H9 (cell line): ENCODE measurements around the gene ZNF283. TPM values are rescaled to one million over a fixed set of nuclear protein-coding genes. Genes with fewer than 3 reads are reported as not detected.
A peak's percentile ranks its signal among the peaks of the same experiment; 100 is the strongest.

Experiments used
- DNase-seq: peaks from one replicate; pipeline ENCODE4 v3.0.0-alpha.2; 2017
- H2AFZ ChIP-seq: one replicate; pipeline ENCODE4 v1.6.1; 2013; ENCODE audit warnings: mild to moderate bottlenecking, low read length, control low read depth, moderate library complexity
- H2AK5ac ChIP-seq: 2 replicates; pipeline ENCODE4 v1.6.1; 2013; ENCODE audit warnings: low read length, control low read depth, mixed read lengths; ENCODE audit not compliant: insufficient read length
- H2BK120ac ChIP-seq: one replicate; pipeline ENCODE4 v1.6.1; 2013; ENCODE audit warnings: low read depth, mild to moderate bottlenecking, low read length, control low read depth, inconsistent platforms; ENCODE audit not compliant: poor library complexity, severe bottlenecking
- H2BK12ac ChIP-seq: 2 replicates; pipeline ENCODE4 v1.6.1; 2013; ENCODE audit warnings: low read length, control low read depth, mixed read lengths, low read depth; ENCODE audit not compliant: insufficient read length
- H2BK15ac ChIP-seq: 2 replicates; pipeline ENCODE4 v1.6.1; 2013; ENCODE audit warnings: low read depth, low read length, control low read depth
- H2BK20ac ChIP-seq: one replicate; pipeline ENCODE4 v1.6.1; 2013; ENCODE audit warnings: low read depth, mild to moderate bottlenecking, low read length, control low read depth, inconsistent platforms; ENCODE audit not compliant: poor library complexity, severe bottlenecking
- H2BK5ac ChIP-seq: 2 replicates; pipeline ENCODE4 v1.6.1; 2013; ENCODE audit warnings: low read length, control low read depth, mixed read lengths; ENCODE audit not compliant: insufficient read length
- H3K14ac ChIP-seq: 2 replicates; pipeline ENCODE4 v1.6.1; 2013; ENCODE audit warnings: low read length, control low read depth; ENCODE audit not compliant: insufficient read depth
- H3K18ac ChIP-seq: 2 replicates; pipeline ENCODE4 v1.6.1; 2013; ENCODE audit warnings: low read depth, mild to moderate bottlenecking, mixed read lengths, low read length, control low read depth; ENCODE audit not compliant: insufficient read length
- H3K23ac ChIP-seq: 2 replicates; pipeline ENCODE4 v1.6.1; 2013; ENCODE audit warnings: low read length, control low read depth, mixed read lengths, low read depth; ENCODE audit not compliant: insufficient read length
- H3K23me2 ChIP-seq: 2 replicates; pipeline ENCODE4 v1.6.1; 2013; ENCODE audit warnings: low read depth, mild to moderate bottlenecking, mixed read lengths, low read length, control low read depth; ENCODE audit not compliant: insufficient read length, poor library complexity, severe bottlenecking
- H3K27ac ChIP-seq: 2 replicates; pipeline ENCODE4 v1.5.1; 2013; ENCODE audit warnings: low read length, control low read depth, mixed read lengths, low read depth; ENCODE audit not compliant: insufficient read length
- H3K27me3 ChIP-seq: 2 replicates; pipeline ENCODE4 v1.6.1; 2013; ENCODE audit warnings: low read length, control low read depth, inconsistent platforms; ENCODE audit not compliant: insufficient read depth
- H3K4ac ChIP-seq: 2 replicates; pipeline ENCODE4 v1.6.1; 2013; ENCODE audit warnings: low read depth, mild to moderate bottlenecking, control low read depth, inconsistent platforms, low read length, moderate library complexity
- H3K4me1 ChIP-seq: 2 replicates; pipeline ENCODE4 v1.6.1; 2013; ENCODE audit warnings: low read length, control low read depth, inconsistent platforms; ENCODE audit not compliant: insufficient read depth
- H3K4me2 ChIP-seq: 2 replicates; pipeline ENCODE4 v1.6.1; 2013; ENCODE audit warnings: low read length, control low read depth, mixed read lengths; ENCODE audit not compliant: insufficient read length, insufficient read depth
- H3K56ac ChIP-seq: 2 replicates; pipeline ENCODE4 v1.6.1; 2013; ENCODE audit warnings: low read depth, mild to moderate bottlenecking, mixed read lengths, low read length, control low read depth; ENCODE audit not compliant: insufficient read length
- H3K79me1 ChIP-seq: 2 replicates; pipeline ENCODE4 v1.6.1; 2013; ENCODE audit warnings: low read depth, mild to moderate bottlenecking, moderate library complexity, low read length, control low read depth, inconsistent platforms; ENCODE audit not compliant: insufficient read depth, poor library complexity, severe bottlenecking
- H3K79me2 ChIP-seq: 2 replicates; pipeline ENCODE4 v1.6.1; 2013; ENCODE audit warnings: low read length, control low read depth, inconsistent platforms; ENCODE audit not compliant: insufficient read depth
- H3K9ac ChIP-seq: 2 replicates; pipeline ENCODE4 v1.6.1; 2013; ENCODE audit warnings: low read length, control low read depth, mixed read lengths; ENCODE audit not compliant: insufficient read length; ENCODE audit errors: extremely low read depth
- H3K9me3 ChIP-seq: one replicate; pipeline ENCODE4 v1.6.1; 2013; ENCODE audit warnings: low read depth, low read length, inconsistent platforms; ENCODE audit not compliant: control insufficient read depth
- H3T11ph ChIP-seq: one replicate; pipeline ENCODE4 v1.6.1; 2013; ENCODE audit warnings: mild to moderate bottlenecking, low read length, control low read depth, inconsistent platforms
- H4K20me1 ChIP-seq: one replicate; pipeline ENCODE4 v1.6.1; 2013; ENCODE audit not compliant: control insufficient read depth, insufficient read length, insufficient read depth
- H4K5ac ChIP-seq: 2 replicates; pipeline ENCODE4 v1.6.1; 2013; ENCODE audit warnings: low read depth, mild to moderate bottlenecking, mixed read lengths, low read length, control low read depth; ENCODE audit not compliant: insufficient read length
- H4K8ac ChIP-seq: replicated peaks from 2 replicates; pipeline ENCODE4 v1.6.1; 2013; ENCODE audit warnings: low read length, control low read depth, mixed read lengths, low read depth; ENCODE audit not compliant: insufficient read length
- H4K91ac ChIP-seq: 2 replicates; pipeline ENCODE4 v1.6.1; 2013; ENCODE audit warnings: low read depth, mild to moderate bottlenecking, moderate library complexity, mixed read lengths, low read length, control low read depth; ENCODE audit not compliant: insufficient read length
- H3K27ac Mint-ChIP-seq, 3 experiments: 2 replicates in 2 of 3; 3 replicates in 1 of 3; pipeline ENCODE4 v1.8.0; 2020 to 2021; ENCODE audit warnings: mixed read lengths in 3 of 3, mild to moderate bottlenecking in 1 of 3, moderate library complexity in 1 of 3
- H3K27me3 Mint-ChIP-seq: 2 replicates; pipeline ENCODE4 v1.8.0; 2021; ENCODE audit warnings: low read depth, mild to moderate bottlenecking, moderate library complexity, mixed read lengths
- H3K36me3 Mint-ChIP-seq, 3 experiments: 2 replicates in 2 of 3; 3 replicates in 1 of 3; pipeline ENCODE4 v1.8.0; 2020 to 2021; ENCODE audit warnings: low read depth in 3 of 3, mixed read lengths in 3 of 3; ENCODE audit not compliant: insufficient read depth in 1 of 3
- H3K4me1 Mint-ChIP-seq, 2 experiments: 2 replicates each; pipeline ENCODE4 v1.8.0; 2020; ENCODE audit warnings: mixed read lengths in 2 of 2
- H3K4me3 Mint-ChIP-seq, 2 experiments: 2 replicates in 1 of 2; 3 replicates in 1 of 2; pipeline ENCODE4 v1.8.0; 2020 to 2021; ENCODE audit warnings: mild to moderate bottlenecking in 2 of 2, mixed read lengths in 2 of 2, moderate library complexity in 1 of 2
- H3K9me3 Mint-ChIP-seq, 2 experiments: 2 replicates in 1 of 2; 3 replicates in 1 of 2; pipeline ENCODE4 v1.8.0; 2020; ENCODE audit warnings: mild to moderate bottlenecking in 2 of 2, mixed read lengths in 2 of 2, moderate library complexity in 1 of 2
- CTCF ChIP-seq: fragments of 200-600 bp; sonication (generic); conservative IDR thresholded peaks from 3 replicates; pipeline ENCODE4 v1.8.0; 2021; ENCODE audit warnings: antibody characterized with exemption, mild to moderate bottlenecking
- WGBS: extraction: QIAGEN DNeasy Blood & Tissue Kit; methylation state at CpG from one replicate; pipeline ENCODE4 v1.1.7; 2013; ENCODE audit warnings: missing lambda C conversion rate, low lambda C conversion rate, mixed read lengths; ENCODE audit not compliant: insufficient read length; ENCODE audit errors: extremely low coverage; 5-methylcytosine and 5-hydroxymethylcytosine counted together
- total RNA-seq: library from RNA; stranded (reverse); gene quantifications from 2 replicates; pipeline ENCODE4 v1.2.1, GENCODE V29; 2021

The ZNF283 gene
- total RNA-seq, 1 experiment from 2014 or later = 10.4 TPM

- H3K4me2 ChIP-seq = no peak overlapping the region
- H4K20me1 ChIP-seq = no peaks in the 10 kb centered on the region
- Mint-ChIP-seq H3K27me3 (peaks cover 21% of the 10 kb centered on the region), H3K4me1 (peaks cover 24 to 32% of the 10 kb centered on the region in 2 experiments), H3K9me3 (no peaks in the 10 kb centered on the region; a peak in 1 of 5 replicates), H3K4me3 (peak overlapping the region in 1 of 2 experiments; percentile 15; a peak in 2 of 5 replicates), H3K27ac (no peak overlapping the region), H3K36me3 (no peaks in the 10 kb centered on the region; a peak in 1 of 7 replicates)
- H3K9me3 ChIP-seq = no peaks in the 10 kb centered on the region
- no peak overlapping the region for H3K27ac ChIP-seq
- WGBS = no CpG with 5 or more reads among the region's 8 CpGs
- DNase-seq = no peak
- H2AK5ac ChIP-seq = no peak overlapping the region
- H2BK12ac ChIP-seq = no peak overlapping the region
- no peak overlapping the region for H2BK20ac ChIP-seq
- H2BK120ac ChIP-seq = no peak overlapping the region
- no peak for TF ChIP-seq CTCF
- no peak overlapping the region for H3K18ac ChIP-seq
- H4K5ac ChIP-seq = no peak overlapping the region
- no peak overlapping the region for H3K56ac ChIP-seq
- H3K23me2 ChIP-seq = no peaks in the 10 kb centered on the region
- H3K23ac ChIP-seq = no peak overlapping the region
- no peak overlapping the region for H3K9ac ChIP-seq
- no peak overlapping the region for H2BK5ac ChIP-seq
- H3K27me3 ChIP-seq = no peaks in the 10 kb centered on the region
- H3K4me1 ChIP-seq = peaks cover 4% of the 10 kb centered on the region; the same call in 1 of the 2 replicates
- H3K14ac ChIP-seq = no peak overlapping the region
- no peak overlapping the region for H3K4ac ChIP-seq
- H3T11ph ChIP-seq = no peak overlapping the region
- no peak overlapping the region for H2BK15ac ChIP-seq
- no peaks in the 10 kb centered on the region for H3K79me2 ChIP-seq
- H4K8ac ChIP-seq = no peak overlapping the region
- no peaks in the 10 kb centered on the region for H3K79me1 ChIP-seq
- no peak overlapping the region for H2AFZ ChIP-seq
- no peak overlapping the region for H4K91ac ChIP-seq
These were observed 44.8 kb upstream of the ZNF283 start for GRCh38 chr19:43782311-43782660.
